MCF 10A (cell line): ENCODE data around the gene FRAS1. TPM values are rescaled to one million over a fixed set of nuclear protein-coding genes. Genes with fewer than 3 reads are reported as not detected.
"Not testable (repeated sequence)": the region's sequence is repeated elsewhere in the genome, so short reads cannot be mapped to it uniquely, and the experiment has no call there.

Experiments used
- BruUV-seq: library from RNA; stranded (reverse); fragments of 400-500 nt; replicated peaks from 2 replicates; lab custom pipeline; 2021; lab: Mats Ljungman, UMichigan
- CTCF ChIA-PET: fragments of 300-600 bp; sonication (Branson Sonifier 250); formaldehyde crosslinking; extraction: SDS; loops from one replicate; lab custom pipeline; 2021; ENCODE audit warnings: antibody characterized with exemption, inconsistent platforms; lab: Yijun Ruan, JAX
- POLR2A ChIA-PET: fragments of 300-600, 350-650 bp; sonication (Branson Sonifier 250); formaldehyde crosslinking; extraction: SDS; loops from one replicate; lab custom pipeline; 2020; ENCODE audit warnings: antibody characterized with exemption, inconsistent platforms; lab: Yijun Ruan, JAX
- DNase-seq: peaks from one replicate; pipeline ENCODE4 v3.0.0-alpha.2; 2018; ENCODE audit not compliant: unreplicated experiment
- H3K27ac Mint-ChIP-seq: one replicate; pipeline ENCODE4 v1.8.0; 2022; ENCODE audit warnings: mild to moderate bottlenecking, low read depth, mixed read lengths; ENCODE audit not compliant: unreplicated experiment
- H3K27me3 Mint-ChIP-seq: one replicate; pipeline ENCODE4 v1.8.0; 2022; ENCODE audit warnings: mixed read lengths; ENCODE audit not compliant: insufficient read depth, unreplicated experiment
- H3K36me3 Mint-ChIP-seq: one replicate; pipeline ENCODE4 v1.8.0; 2022; ENCODE audit warnings: mild to moderate bottlenecking, moderate library complexity, mixed read lengths; ENCODE audit not compliant: insufficient read depth, unreplicated experiment
- H3K4me1 Mint-ChIP-seq: one replicate; pipeline ENCODE4 v1.8.0; 2022; ENCODE audit warnings: mixed read lengths; ENCODE audit not compliant: insufficient read depth, unreplicated experiment
- H3K4me3 Mint-ChIP-seq: one replicate; pipeline ENCODE4 v1.8.0; 2022; ENCODE audit warnings: mild to moderate bottlenecking, moderate library complexity, mixed read lengths; ENCODE audit not compliant: unreplicated experiment
- H3K9me3 Mint-ChIP-seq: one replicate; pipeline ENCODE4 v1.8.0; 2022; ENCODE audit warnings: mixed read lengths; ENCODE audit not compliant: unreplicated experiment
- CTCF ChIP-seq: fragments of 200-600 bp; IDR thresholded peaks from one replicate; pipeline ENCODE4 v1.8.0; 2022; ENCODE audit warnings: antibody characterized with exemption, mild to moderate bottlenecking; ENCODE audit not compliant: unreplicated experiment
- intact Hi-C: fragments of 100-400 bp; cut with micrococcal nuclease; formaldehyde crosslinking; loops from 2 replicates; pipeline ENCODE4 v1.14.1; 2022
- total RNA-seq: library from RNA; stranded (reverse); gene quantifications from 2 replicates; pipeline ENCODE4 v1.2.3, GENCODE V29; 2022

Gene FRAS1
- total RNA-seq, 1 experiment from 2014 or later = 2.0 TPM

DNA sequence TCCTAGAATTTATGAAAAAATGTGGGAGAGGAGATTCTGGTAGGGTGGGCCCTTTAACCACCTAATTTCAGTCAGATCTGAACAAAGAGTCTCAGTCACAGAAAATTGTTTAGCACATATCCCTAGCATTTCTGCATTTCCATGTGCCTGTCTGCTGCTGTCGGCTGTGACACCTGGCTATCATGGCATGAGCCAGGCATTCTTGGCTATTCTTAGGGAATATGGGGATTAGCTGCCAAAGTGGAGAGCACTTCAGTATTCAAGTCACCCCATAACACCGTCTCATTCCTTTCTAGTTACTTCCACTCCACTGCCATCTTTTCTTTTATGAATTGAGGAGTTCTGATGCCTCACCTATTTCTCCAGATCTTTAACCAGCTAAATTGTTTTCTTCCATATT lies 211.5 kb downstream of the FRAS1 start:
- H3K36me3 Mint-ChIP-seq = no peaks in the 10 kb centered on the region
- no peaks in the 10 kb centered on the region for H3K4me1 Mint-ChIP-seq
- no peak overlapping the region for H3K4me3 Mint-ChIP-seq
- intact Hi-C loops = no loop called here
- H3K9me3 Mint-ChIP-seq = no peaks in the 10 kb centered on the region
- BruUV-seq = no TSS peak
- POLR2A ChIA-PET = no interaction called here
- CTCF ChIA-PET = no interaction called here
- no peak overlapping the region for H3K27ac Mint-ChIP-seq
- no peak for TF ChIP-seq CTCF
- no peak for DNase-seq
- H3K27me3 Mint-ChIP-seq = no peaks in the 10 kb centered on the region

DNA sequence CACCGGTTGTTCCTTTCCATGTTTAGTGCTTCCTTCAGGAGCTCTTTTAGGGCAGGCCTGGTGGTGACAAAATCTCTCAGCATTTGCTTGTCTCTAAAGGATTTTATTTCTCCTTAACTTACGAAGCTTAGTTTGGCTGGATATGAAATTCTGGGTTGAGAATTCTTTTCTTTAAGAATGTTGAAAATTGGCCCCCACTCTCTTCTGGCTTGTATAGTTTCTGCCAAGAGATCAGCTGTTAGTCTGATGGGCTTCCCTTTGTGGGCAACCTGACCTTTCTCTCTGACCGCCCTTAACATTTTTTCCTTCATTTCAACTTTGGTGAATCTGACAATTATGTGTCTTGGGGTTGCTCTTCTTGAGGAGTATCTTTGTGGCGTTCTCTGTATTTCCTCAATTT lies 218.3 kb downstream of the FRAS1 start:
- H3K27ac Mint-ChIP-seq, DNase-seq, BruUV-seq, POLR2A ChIA-PET, H3K4me1 Mint-ChIP-seq, intact Hi-C loops, H3K36me3 Mint-ChIP-seq, CTCF ChIA-PET, H3K27me3 Mint-ChIP-seq, H3K9me3 Mint-ChIP-seq, H3K4me3 Mint-ChIP-seq: not testable (repeated sequence)

DNA sequence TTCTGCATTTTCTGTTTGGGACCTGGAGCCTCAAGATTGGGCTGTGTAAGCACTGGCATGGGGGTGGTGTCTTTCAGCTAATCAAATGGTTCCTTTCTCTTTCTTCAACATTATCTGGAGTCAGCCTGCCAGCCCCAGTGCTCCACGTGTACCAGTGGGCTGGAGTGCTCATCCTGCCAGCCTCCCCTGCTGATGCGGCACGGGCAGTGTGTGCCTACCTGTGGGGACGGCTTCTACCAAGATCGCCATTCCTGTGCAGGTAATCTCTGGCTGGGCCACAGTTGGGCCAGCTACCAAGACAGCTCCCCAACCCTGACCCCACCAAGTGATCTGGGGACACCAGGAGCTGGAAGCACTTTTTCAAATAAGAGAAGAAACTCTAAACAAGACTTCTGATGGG lies 229.2 kb downstream of the FRAS1 start:
- Mint-ChIP-seq H3K27me3 (no peaks in the 10 kb centered on the region), H3K36me3 (no peaks in the 10 kb centered on the region), H3K4me3 (no peak overlapping the region), H3K27ac (no peak overlapping the region), H3K9me3 (no peaks in the 10 kb centered on the region), H3K4me1 (no peaks in the 10 kb centered on the region)
- ChIA-PET CTCF (no interaction called here), POLR2A (no interaction called here)
- no peak for DNase-seq
- TF ChIP-seq CTCF = no peak
- intact Hi-C loops = no loop called here
- BruUV-seq = no TSS peak

- Mint-ChIP-seq H3K27ac (no peak overlapping the region), H3K4me1 (peaks cover 7% of the 10 kb centered on the region), H3K4me3 (no peak overlapping the region), H3K9me3 (no peaks in the 10 kb centered on the region), H3K36me3 (no peaks in the 10 kb centered on the region), H3K27me3 (no peaks in the 10 kb centered on the region)
- POLR2A ChIA-PET = no interaction called here
- intact Hi-C loops = no loop called here
- BruUV-seq = no TSS peak
- TF ChIP-seq CTCF = no peak
- no peak for DNase-seq
- CTCF ChIA-PET = no interaction called here
Observed at GRCh38 chr4:78288327-78288726, 231.2 kb downstream of the FRAS1 start.

- intact Hi-C loops = no loop called here
Observed at GRCh38 chr4:78291277-78291676, 234.2 kb downstream of the FRAS1 start.

More at GRCh38 chr4:78291277-78291676, 234.2 kb downstream of the FRAS1 start:
- no peaks in the 10 kb centered on the region for H3K27me3 Mint-ChIP-seq
- no peaks in the 10 kb centered on the region for H3K9me3 Mint-ChIP-seq
- ChIA-PET POLR2A (interaction anchor here (0.7 to 0.9 kb wide), 2 partner anchors 9 to 115 kb away, joined by 3 to 4 read pairs; no protein-coding TSS in a partner anchor), CTCF (no interaction called here)
- no peak for DNase-seq
- no TSS peak for BruUV-seq
- peaks cover 16% of the 10 kb centered on the region for H3K4me1 Mint-ChIP-seq
- H3K4me3 Mint-ChIP-seq = no peak overlapping the region
- TF ChIP-seq CTCF = no peak
- no peaks in the 10 kb centered on the region for H3K36me3 Mint-ChIP-seq
- H3K27ac Mint-ChIP-seq = no peak overlapping the region
